BJ (cell line): ENCODE data around the gene G6PC2. TPM values are rescaled to one million over a fixed set of nuclear protein-coding genes. Genes with fewer than 3 reads are reported as not detected.
"Not testable (repeated sequence)": the region's sequence is repeated elsewhere in the genome, so short reads cannot be mapped to it uniquely, and the experiment has no call there.

Experiments used
- CTCF ChIA-PET: fragments of 350-600 bp; formaldehyde crosslinking; extraction: SDS; loops from one replicate; lab custom pipeline; 2021; ENCODE audit warnings: antibody characterized with exemption, inconsistent platforms; lab: Yijun Ruan, JAX
- POLR2A ChIA-PET: fragments of 300-600 bp; sonication (Branson Sonifier 250); formaldehyde crosslinking; extraction: SDS; loops from one replicate; lab custom pipeline; 2021; ENCODE audit warnings: antibody characterized with exemption; lab: Charles Lee
- DNase-seq: peaks from one replicate; pipeline ENCODE4 v3.0.0-alpha.2; 2011; ENCODE audit warnings: low read depth
- H3K27me3 ChIP-seq: 2 replicates; pipeline ENCODE4 v1.6.0; 2011; ENCODE audit warnings: low read length; ENCODE audit not compliant: control insufficient read depth, insufficient read depth
- H3K36me3 ChIP-seq: 2 replicates; pipeline ENCODE4 v1.5.1; 2011; ENCODE audit warnings: low read length; ENCODE audit not compliant: control insufficient read depth, insufficient read depth
- H3K4me3 ChIP-seq: 2 replicates; pipeline ENCODE4 v1.5.1; 2011; ENCODE audit warnings: low read depth, mild to moderate bottlenecking, control low read depth, low read length
- polyA plus RNA-seq: library from polyadenylated mRNA; depleted of rRNA; stranded (reverse); fragments of >200 nt; gene quantifications from 2 replicates; pipeline ENCODE4 v1.2.3, GENCODE V29; 2011
- TF ChIP-seq, protein P1 (sequence below): IDR thresholded peaks from 2 replicates; pipeline ENCODE4 v1.5.1; 2011; ENCODE audit warnings: low read depth, mild to moderate bottlenecking, control low read depth, inconsistent platforms, low read length, moderate library complexity; ENCODE audit not compliant: insufficient read depth

Gene G6PC2
- polyA plus RNA-seq, 1 experiment: not detected

DNA sequence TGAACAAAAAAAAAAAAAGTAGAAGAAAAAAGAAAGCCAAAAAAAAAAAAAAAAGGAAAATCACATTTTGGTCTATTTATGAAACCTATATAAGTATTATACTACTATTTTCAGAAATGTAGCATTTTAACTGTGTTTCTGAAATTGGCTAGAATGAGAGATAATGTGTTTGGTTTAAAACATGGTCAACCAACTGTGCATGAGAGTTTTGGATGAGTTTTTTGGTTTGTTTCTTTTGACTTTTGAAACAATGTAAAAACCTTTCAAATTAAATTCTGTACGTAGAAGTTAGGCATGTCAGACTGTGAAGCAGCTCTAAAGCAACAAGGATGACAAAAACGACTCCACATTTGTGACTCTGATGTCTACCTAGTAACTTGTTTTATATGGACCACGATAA, 45.5 kb upstream of the G6PC2 start:
- POLR2A ChIA-PET: no interaction called here
- no peaks in the 10 kb centered on the region for H3K27me3 ChIP-seq
- TF ChIP-seq, protein P1, sequence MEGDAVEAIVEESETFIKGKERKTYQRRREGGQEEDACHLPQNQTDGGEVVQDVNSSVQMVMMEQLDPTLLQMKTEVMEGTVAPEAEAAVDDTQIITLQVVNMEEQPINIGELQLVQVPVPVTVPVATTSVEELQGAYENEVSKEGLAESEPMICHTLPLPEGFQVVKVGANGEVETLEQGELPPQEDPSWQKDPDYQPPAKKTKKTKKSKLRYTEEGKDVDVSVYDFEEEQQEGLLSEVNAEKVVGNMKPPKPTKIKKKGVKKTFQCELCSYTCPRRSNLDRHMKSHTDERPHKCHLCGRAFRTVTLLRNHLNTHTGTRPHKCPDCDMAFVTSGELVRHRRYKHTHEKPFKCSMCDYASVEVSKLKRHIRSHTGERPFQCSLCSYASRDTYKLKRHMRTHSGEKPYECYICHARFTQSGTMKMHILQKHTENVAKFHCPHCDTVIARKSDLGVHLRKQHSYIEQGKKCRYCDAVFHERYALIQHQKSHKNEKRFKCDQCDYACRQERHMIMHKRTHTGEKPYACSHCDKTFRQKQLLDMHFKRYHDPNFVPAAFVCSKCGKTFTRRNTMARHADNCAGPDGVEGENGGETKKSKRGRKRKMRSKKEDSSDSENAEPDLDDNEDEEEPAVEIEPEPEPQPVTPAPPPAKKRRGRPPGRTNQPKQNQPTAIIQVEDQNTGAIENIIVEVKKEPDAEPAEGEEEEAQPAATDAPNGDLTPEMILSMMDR: no peak
- H3K4me3 ChIP-seq: no peak overlapping the region
- no peaks in the 10 kb centered on the region for H3K36me3 ChIP-seq
- CTCF ChIA-PET: no interaction called here
- no peak for DNase-seq

DNA sequence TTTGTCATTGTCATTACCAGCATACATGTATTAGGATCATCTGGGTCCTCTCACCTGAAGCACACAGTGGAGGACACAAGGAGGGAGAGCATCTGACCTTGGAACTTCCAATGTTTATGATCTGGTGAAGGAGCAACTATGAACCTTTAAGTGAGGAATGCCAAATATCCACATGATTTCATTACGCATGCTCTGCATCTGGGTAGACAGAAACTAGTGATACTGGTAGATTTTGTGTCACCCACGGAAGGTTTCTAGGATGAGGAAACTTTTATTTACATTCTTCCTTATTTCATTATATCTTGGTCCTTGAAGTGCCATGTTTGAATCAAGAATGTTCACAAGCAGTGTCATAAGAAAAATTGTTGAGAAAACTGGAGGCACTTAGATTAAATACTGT, 42.9 kb upstream of the G6PC2 start:
- H3K4me3 ChIP-seq: no peak overlapping the region
- DNase-seq: no peak
- CTCF ChIA-PET: interaction anchor here (0.8 kb wide), 1 partner anchor 886 kb away, joined by 5 read pairs; no protein-coding TSS in a partner anchor
- TF ChIP-seq, protein P1: no peak
- H3K36me3 ChIP-seq: no peaks in the 10 kb centered on the region
- H3K27me3 ChIP-seq: no peaks in the 10 kb centered on the region
- POLR2A ChIA-PET: no interaction called here

DNA sequence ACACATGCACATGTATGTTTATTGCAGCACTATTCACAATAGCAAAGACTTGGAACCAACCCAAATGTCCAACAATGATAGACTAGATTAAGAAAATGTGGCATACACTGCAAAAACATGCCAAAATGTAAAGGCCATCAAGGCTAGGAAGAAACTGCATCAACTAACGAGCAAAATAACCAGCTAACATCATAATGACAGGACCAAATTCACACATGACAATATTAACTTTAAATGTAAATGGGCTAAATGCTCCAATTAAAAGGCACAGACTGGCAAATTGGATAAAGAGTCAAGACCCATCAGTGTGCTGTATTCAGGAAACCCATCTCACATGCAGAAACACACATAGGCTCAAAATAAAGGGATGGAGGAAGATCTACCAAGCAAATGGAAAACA, 33.9 kb upstream of the G6PC2 start:
- H3K27me3 ChIP-seq, H3K36me3 ChIP-seq, DNase-seq, H3K4me3 ChIP-seq, POLR2A ChIA-PET, CTCF ChIA-PET: not testable (repeated sequence)

DNA sequence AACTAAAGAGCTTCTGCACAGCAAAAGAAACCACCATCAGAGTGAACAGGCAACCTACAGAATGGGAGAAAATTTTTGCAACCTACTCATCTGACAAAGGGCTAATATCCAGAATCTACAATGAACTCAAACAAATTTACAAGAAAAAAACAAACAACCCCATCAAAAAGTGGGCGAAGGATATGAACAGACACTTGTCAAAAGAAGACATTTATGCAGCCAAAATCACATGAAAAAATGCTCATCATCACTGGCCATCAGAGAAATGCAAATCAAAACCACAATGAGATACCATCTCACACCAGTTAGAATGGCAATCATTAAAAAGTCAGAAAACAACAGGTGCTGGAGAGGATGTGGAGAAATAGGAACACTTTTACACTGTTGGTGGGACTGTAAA, 30.7 kb upstream of the G6PC2 start:
- POLR2A ChIA-PET, H3K4me3 ChIP-seq, H3K27me3 ChIP-seq, H3K36me3 ChIP-seq, CTCF ChIA-PET, DNase-seq: not testable (repeated sequence)

DNA sequence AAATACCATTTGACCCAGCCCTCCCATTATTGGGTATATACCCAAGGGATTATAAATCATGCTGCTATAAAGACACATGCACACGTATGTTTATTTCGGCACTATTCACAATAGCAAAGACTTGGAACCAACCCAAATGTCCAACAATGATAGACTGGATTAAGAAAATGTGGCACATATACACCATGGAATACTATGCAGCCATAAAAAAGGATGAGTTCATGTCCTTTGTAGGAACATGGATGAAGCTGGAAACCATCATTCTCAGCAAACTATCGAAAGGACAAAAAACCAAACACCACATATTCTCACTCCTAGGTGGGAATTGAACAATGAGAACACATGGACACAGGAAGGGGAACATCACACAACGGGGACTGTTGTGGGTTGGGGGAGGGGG, 30.3 kb upstream of the G6PC2 start:
- H3K27me3 ChIP-seq, DNase-seq, POLR2A ChIA-PET, H3K4me3 ChIP-seq, CTCF ChIA-PET, H3K36me3 ChIP-seq: not testable (repeated sequence)

DNA sequence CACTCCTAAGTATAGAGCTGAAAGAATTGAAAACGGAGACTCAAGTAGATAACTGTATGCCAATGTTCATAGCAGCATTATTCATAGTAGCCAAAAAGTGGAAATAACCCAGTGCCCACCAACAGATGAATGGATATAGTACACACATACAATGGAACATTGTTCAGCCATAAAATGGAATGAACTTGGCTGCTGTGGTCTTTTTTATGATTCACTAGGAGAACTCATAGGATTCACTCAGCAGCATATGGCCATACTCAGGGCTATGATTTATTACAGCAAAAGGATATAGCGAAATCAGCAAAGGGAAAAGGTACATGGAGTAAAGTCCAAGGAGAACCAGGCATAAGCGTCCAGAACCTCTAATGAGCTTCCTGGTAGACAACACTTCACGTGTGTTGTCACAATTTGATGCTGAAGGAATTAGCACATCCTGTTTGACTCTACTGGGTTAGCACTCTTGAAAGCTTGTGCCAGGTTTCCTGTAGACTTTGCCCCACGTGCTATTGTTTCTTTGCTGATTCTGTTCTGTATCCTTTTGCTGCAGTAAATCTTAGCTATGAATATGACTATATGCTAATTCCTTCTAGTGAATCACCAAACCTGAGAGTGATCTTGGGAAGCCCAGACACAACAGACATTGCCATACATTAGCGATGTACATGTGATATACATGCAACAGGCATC, 26.6 kb upstream of the G6PC2 start:
- POLR2A ChIA-PET: no interaction called here
- Histone ChIP-seq H3K27me3 (no peaks in the 10 kb centered on the region), H3K36me3 (no peaks in the 10 kb centered on the region), H3K4me3 (no peak overlapping the region)
- DNase-seq: no peak
- CTCF ChIA-PET: no interaction called here
- TF ChIP-seq, protein P1: no peak

DNA sequence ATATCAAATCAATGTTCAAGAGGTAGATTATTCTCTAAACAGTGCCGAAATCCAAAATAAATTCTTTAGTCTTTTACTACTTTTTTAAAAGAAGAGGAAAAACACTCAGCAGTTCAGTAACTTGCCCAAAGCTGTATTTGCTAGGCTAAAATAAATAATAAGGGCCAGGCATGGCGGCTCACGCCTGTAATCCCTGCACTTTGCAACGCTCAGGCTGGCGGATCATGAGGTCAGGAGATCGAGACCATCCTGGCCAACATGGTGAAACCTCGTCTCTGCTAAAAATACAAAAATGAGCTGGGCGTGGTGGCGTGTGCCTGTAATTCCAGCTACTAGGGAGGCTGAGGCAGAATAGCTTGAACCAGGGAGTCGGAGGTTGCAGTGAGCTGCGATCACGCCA, 18.9 kb upstream of the G6PC2 start:
- H3K27me3 ChIP-seq, H3K4me3 ChIP-seq, H3K36me3 ChIP-seq, POLR2A ChIA-PET, CTCF ChIA-PET, DNase-seq: not testable (repeated sequence)
